GM21423 (cell line): ENCODE data around the gene TRIP13.

ENCODE experiments used
- ATAC-seq: cut with Tn5 transposase; IDR thresholded peaks from one replicate; pipeline ENCODE4 v1.9.1; 2021; ENCODE audit warnings: mild to moderate bottlenecking, moderate library complexity; ENCODE audit not compliant: unreplicated experiment

TRIP13 gene

GRCh38 chr5:963673-964531 is 71.2 kb downstream of the TRIP13 start:
- peak; percentile 78 for ATAC-seq

DNA sequence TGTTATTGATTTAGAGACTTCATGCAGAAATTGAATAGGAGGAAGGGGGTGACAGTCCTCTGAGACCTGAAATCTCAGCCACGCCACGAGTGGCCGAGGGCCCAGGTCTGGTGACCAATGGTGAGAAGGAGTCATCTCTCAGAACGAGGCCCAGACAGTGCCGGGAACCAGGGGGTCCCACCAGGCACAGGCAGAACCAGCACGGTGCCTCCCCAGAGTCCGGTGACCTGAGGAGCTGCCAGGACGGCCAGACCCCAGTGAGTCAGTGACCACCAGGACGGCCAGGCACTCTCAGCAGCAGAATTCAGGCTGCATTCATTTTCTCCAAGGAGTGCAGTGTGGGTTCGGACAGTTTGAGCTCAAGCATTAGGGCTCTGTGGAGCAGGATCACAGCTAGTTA is 72.1 kb downstream of the TRIP13 start:
- ATAC-seq = no peak

DNA sequence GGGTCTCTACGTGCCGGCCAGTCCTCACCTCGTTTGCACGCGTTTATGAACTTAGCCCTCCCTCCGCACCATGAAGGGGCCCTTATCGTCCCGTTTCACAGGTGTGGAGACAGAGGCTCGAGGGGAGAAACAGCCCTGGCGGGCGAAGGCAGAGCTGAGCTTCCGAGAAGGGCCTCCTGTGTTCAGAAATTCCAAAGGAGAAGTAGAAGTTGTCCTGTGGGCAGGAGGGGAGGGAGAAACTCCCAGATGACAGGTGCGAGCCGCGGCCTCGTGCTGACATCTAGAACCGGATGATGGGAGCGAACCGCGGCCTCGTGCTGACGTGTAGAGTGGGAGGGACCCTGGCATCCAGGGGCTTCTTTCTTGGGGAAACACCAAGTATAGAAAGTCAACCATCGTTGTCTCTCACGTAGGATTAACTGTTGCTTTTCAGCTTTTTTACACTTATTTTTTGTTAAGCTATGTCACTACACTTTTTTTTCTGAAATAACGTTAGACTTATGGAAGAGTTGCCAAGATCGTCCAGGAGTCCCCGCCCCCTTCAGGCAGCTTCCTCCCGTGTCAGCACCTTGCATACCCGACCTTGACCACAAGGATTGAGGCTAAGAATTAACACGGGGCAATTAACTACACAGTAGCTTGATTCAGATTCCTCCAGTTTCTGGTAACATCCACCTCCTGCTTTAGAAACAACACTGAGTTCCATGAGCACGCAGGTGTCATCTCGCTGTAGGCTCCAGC is 73.1 kb downstream of the TRIP13 start:
- ATAC-seq = no peak

DNA sequence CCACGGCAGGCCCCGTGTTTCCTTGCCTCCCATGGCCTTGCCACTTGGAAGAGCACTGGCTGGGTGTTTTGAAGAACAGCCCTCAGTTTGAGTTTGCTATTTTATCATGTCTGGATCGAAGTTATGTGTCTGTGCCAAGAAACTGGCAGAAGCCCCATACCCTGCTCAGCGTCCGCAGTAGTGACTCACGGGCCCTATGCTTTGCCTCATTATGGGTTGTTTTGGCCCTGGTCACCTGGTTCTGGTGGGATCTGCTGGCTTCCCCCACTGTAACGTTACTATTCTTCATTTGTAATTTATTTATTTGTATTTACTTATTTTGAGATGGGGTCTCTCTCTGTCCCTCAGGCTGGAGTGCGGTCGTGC is 73.6 kb downstream of the TRIP13 start:
- no peak for ATAC-seq

- ATAC-seq = no peak
Measured at GRCh38 chr5:966941-967340, 74.3 kb downstream of the TRIP13 start.
